AG09319 (cell line): ENCODE measurements around the gene SCFD2.

Experiments used
- DNase-seq: peaks from one replicate; pipeline ENCODE4 v3.0.0-alpha.2; 2010; ENCODE audit warnings: low read depth; ENCODE audit errors: extremely low read depth
- CTCF ChIP-seq: IDR thresholded peaks from 2 replicates; pipeline ENCODE4 v1.5.1; 2011; ENCODE audit warnings: low read depth, mild to moderate bottlenecking, inconsistent platforms, low read length, moderate library complexity

Gene SCFD2

GRCh38 chr4:53161787-53162433 lies 204.0 kb downstream of the SCFD2 start:
- no peak for DNase-seq
- TF ChIP-seq CTCF, result no peak

DNA sequence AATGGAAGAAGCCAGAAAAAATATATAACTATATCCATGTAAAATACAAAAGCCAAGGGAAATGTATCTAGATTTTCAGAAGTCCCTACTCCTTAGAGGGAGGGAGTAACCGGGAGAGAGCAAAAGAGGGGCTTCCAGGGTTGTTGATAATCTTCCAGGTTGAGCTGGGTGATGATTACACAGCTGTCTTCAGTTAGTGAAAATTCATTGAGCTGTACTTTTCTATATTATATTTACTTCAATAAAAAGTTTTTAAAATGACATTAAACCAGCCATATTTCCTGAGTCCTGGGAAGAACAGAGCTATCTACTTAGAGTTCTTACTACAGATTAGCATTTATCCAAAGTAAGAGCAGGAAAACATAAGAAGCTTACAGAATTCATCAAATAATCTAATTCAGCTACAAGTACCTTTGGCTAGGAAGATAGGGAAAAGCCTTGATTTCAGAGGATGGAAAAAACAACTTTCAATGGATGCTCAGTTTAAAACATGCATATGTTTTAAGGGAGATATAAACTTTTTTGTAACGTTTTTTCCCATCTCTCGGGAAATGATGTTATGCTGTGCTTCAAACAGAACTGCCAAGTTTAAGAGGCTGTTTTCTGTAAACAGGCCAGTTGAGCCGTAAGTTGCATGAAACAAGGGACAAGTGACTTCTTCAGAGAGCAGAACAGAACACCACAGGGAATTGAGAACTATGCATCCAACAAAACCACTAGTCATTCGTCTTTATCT lies 204.6 kb downstream of the SCFD2 start:
- DNase-seq, result no peak
- TF ChIP-seq CTCF, result no peak

DNA sequence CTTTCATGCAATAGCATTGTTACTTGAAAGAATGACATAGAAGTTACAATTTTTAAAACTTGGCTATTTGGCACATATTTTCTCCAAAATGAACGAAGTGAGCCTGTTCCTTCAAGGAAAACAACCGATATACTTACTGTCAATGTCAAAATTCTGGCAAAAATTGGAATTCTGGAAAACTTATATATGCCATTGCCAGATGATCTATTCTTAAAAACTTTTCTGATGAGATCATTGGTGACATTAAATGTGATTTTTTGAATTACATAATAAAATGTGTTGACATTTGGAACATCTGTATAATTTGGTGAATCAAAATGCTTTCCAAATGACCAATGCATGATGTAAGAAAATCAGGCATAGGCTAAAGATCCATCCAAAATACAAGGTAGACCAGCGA lies 209.0 kb downstream of the SCFD2 start:
- no peak for DNase-seq
- no peak for TF ChIP-seq CTCF

DNA sequence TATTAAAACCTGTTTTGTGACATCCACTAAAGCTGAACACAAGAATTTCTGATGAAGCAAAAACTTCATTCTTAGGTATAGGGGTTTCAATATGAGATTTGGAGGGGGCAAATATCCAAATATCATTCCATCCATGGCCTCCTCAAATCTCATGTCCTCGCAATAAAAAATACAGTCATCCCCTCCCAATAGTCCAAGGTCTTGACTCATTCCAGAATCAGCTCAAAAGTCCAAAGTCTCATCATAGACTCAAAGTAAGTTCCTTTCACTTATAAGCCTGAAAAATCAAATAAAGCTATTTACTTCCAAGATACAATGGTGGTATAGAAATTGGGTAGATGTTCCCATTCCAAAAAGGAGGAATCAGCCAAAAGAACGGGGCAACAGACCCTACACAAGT lies 213.4 kb downstream of the SCFD2 start:
- TF ChIP-seq CTCF, result no peak
- no peak for DNase-seq

DNA sequence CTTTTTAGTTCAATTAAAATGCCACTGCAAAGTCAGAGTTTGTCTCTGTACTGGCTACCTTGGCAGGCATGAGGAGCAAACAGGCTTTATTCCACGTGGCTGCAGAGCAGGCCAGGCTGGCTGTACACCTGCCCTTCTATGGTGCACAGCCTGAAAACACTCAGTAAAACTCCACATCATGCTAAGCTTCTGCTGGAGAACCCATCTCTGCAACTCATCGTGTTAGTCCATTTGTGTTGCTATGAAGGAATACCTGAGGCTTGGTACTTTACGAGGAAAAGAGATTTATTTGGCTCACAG lies 214.4 kb downstream of the SCFD2 start:
- TF ChIP-seq CTCF, result no peak
- DNase-seq, result no peak

- TF ChIP-seq CTCF, result no peak
Observed at GRCh38 chr4:53150631-53151488, 215.0 kb downstream of the SCFD2 start.

GRCh38 chr4:53147711-53148110 lies 218.2 kb downstream of the SCFD2 start:
- DNase-seq, result peak; percentile 30
- no peak for TF ChIP-seq CTCF

More at GRCh38 chr4:53150631-53151488, 215.0 kb downstream of the SCFD2 start:
- no peak for DNase-seq
